Thyroid gland (tissue), 4 donors: ENCODE data around the gene MKRN2OS. TPM values are rescaled to one million over a fixed set of nuclear protein-coding genes. Genes with fewer than 3 reads are reported as not detected.

Experiments used
- DNase-seq, 2 donors: peaks; one replicate each; pipeline ENCODE4 v3.0.0-alpha.2; 2019
- H3K27ac ChIP-seq, 3 donors: fragments of 200-600 bp; sonication (generic); 1 replicate in 2 of 3; 2 replicates in 1 of 3; pipeline ENCODE4 v1.5.1; 2016 to 2019; ENCODE audit warnings: mild to moderate bottlenecking in 1 of 3, moderate library complexity in 1 of 3
- H3K27me3 ChIP-seq: fragments of 200-600 bp; sonication (generic); one replicate; pipeline ENCODE4 v1.5.1; 2019
- H3K36me3 ChIP-seq, 2 donors: fragments of 200-600 bp; sonication (generic); one replicate each; pipeline ENCODE4 v1.5.1; 2016 to 2019
- H3K4me1 ChIP-seq, 2 donors: fragments of 200-600 bp; sonication (generic); one replicate each; pipeline ENCODE4 v1.5.1; 2017 to 2019
- H3K4me3 ChIP-seq, 3 donors: fragments of 200-600 bp; sonication (generic); replicated peaks in 1 of 3; 1 replicate in 2 of 3; 2 replicates in 1 of 3; pipeline ENCODE4 v1.5.1; 2016; ENCODE audit warnings: mild to moderate bottlenecking in 1 of 3
- H3K9me3 ChIP-seq: fragments of 200-600 bp; sonication (generic); one replicate; pipeline ENCODE4 v1.5.1; 2017
- CTCF ChIP-seq, 6 experiments: fragments of 200-600 bp in 3 of 6; fragments of 450-650 bp in 3 of 6; sonication (generic) in 3 of 6; IDR thresholded peaks; one replicate each; pipeline ENCODE4 v1.5.1; 2016 to 2019; ENCODE audit warnings: antibody characterized with exemption in 6 of 6, mild to moderate bottlenecking in 2 of 6, inconsistent platforms in 1 of 6, moderate library complexity in 1 of 6
- POLR2A ChIP-seq, 2 donors: fragments of 450-650 bp; IDR thresholded peaks; one replicate each; pipeline ENCODE4 v1.6.1; 2017; ENCODE audit warnings: antibody characterized with exemption in 2 of 2, mild to moderate bottlenecking in 2 of 2, moderate library complexity in 1 of 2
- WGBS, 2 donors: methylation state at CpG; one replicate each; pipeline ENCODE4 v1.1.5; 2017; 5-methylcytosine and 5-hydroxymethylcytosine counted together
- intact Hi-C: fragments of 100-400 bp; cut with DNase I; formaldehyde crosslinking; loops from one replicate; pipeline ENCODE4 v1.15.1; 2023
- total RNA-seq, 4 donors: library from RNA; depleted of rRNA; stranded (reverse); fragments of >200 nt; gene quantifications; one replicate each; pipeline ENCODE4 v1.2.3, GENCODE V29; 2016

Gene MKRN2OS
- total RNA-seq: not detected

DNA sequence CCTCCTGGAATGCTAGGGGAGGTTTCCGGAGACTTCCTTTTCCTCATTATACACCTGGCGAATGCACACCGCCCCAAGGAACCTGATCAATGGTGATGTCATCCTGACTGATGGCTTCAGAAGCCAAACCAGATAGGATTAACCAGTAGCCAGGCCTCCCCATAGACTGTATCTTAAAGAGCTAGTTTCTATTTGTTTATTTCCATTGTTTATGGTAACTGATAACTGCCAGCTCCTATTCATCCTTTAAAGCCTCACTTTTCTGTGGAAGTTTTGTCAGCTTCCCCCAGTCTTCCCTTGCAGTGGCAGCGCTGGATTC, at the start of gene MKRN2OS:
Gene MKRN2OS, minus strand, starts transcription at position 27 of the 319 bp plus-strand sequence. CDS start 35 bp downstream, outside the sequence.
- WGBS, 2 donors: 21 to 58% methylated on average over 4 of the region's 4 CpGs
- DNase-seq: no peak
- no peaks in the 10 kb centered on the region for H3K9me3 ChIP-seq
- no peak within 1 kb of the TSS for H3K4me3 ChIP-seq
- intact Hi-C loops: loop anchor here (10.0 kb wide), 1 partner anchor 179 kb away; no protein-coding TSS in a partner anchor
- no peaks in the 10 kb centered on the region for H3K4me1 ChIP-seq
- TF ChIP-seq CTCF (IDR thresholded peaks at IDR 0.05): no peak
- no peak for TF ChIP-seq POLR2A (IDR thresholded peaks at IDR 0.05)
- H3K27me3 ChIP-seq: no peaks in the 10 kb centered on the region
- no peaks in the 10 kb centered on the region for H3K36me3 ChIP-seq
- no peak within 1 kb of the TSS for H3K27ac ChIP-seq

DNA sequence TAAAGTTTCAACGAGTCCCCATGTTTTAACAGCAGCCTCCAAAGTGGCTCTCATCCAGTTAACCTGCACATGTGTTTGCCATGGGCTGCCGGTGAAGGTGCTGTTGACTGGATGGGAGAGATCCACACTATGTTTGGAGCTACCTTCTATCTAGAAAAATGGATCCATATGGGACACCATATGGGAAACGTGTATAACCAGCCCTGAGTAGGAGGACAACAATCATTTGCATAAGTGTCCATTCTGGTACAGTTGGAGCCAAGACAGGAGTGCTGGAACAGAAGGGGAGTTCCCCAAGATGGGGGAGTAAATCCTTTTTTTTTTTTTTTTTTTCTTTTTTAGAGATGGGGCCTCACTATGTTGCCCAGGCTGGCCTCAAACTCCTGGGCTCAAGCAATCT, 48.2 kb upstream of the MKRN2OS start:
- intact Hi-C loops: no loop called here
- peaks cover 6 to 12% of the 10 kb centered on the region in 2 donors for H3K4me1 ChIP-seq
- no peak for DNase-seq
- no peak for TF ChIP-seq CTCF (IDR thresholded peaks at IDR 0.05)
- TF ChIP-seq POLR2A (IDR thresholded peaks at IDR 0.05): no peak
- peak overlapping the region in 1 of 3 donors; percentile 18 for H3K27ac ChIP-seq
- H3K9me3 ChIP-seq: no peaks in the 10 kb centered on the region
- peaks cover 49 to 60% of the 10 kb centered on the region in 2 donors for H3K36me3 ChIP-seq
- no peak overlapping the region for H3K4me3 ChIP-seq
- no peaks in the 10 kb centered on the region for H3K27me3 ChIP-seq
- 75% methylated on average over 3 of the region's 3 CpGs for WGBS, 2 donors

- peak overlapping the region in 1 of 3 donors; percentile 10 for H3K27ac ChIP-seq
- no peak overlapping the region for H3K4me3 ChIP-seq
- DNase-seq: no peak
- intact Hi-C loops: no loop called here
- H3K36me3 ChIP-seq: peaks cover 42 to 51% of the 10 kb centered on the region in 2 donors
- H3K4me1 ChIP-seq: peaks cover 19 to 26% of the 10 kb centered on the region in 2 donors
- 94 to 97% methylated on average over 4 of the region's 4 CpGs for WGBS, 2 donors
- H3K9me3 ChIP-seq: no peaks in the 10 kb centered on the region
- TF ChIP-seq POLR2A (IDR thresholded peaks at IDR 0.05) (no peak), CTCF (IDR thresholded peaks at IDR 0.05) (no peak)
- no peaks in the 10 kb centered on the region for H3K27me3 ChIP-seq
Observed at GRCh38 chr3:12591997-12592715, 46.9 kb upstream of the MKRN2OS start.

DNA sequence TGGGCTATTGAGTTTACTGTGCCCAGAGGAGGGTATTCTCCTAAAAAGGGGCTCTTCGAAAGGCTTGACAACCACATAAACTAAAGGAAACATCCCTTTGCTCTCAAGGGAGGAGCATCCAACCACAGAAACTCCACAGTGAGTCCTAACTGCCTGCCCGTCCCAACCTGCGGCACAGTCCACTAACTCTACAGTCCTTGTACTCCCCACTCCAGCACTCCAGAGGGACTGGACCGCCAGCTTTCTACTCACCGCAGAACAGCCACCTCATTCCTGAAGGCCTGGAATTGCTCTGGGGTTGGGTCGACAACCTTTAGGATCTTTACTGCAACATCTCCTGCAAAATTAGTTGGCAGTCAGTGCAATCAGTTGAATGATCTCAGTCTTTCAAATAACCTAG, 46.2 kb upstream of the MKRN2OS start:
- H3K27me3 ChIP-seq: no peaks in the 10 kb centered on the region
- peak overlapping the region in 2 of 3 donors; percentile 13 to 46 for H3K27ac ChIP-seq
- 46 to 70% methylated on average over 6 of the region's 6 CpGs for WGBS, 2 donors
- intact Hi-C loops: no loop called here
- no peak overlapping the region for H3K4me3 ChIP-seq
- TF ChIP-seq CTCF (IDR thresholded peaks at IDR 0.05): no peak
- TF ChIP-seq POLR2A (IDR thresholded peaks at IDR 0.05): no peak
- H3K9me3 ChIP-seq: no peaks in the 10 kb centered on the region
- peaks cover 35 to 45% of the 10 kb centered on the region in 2 donors for H3K36me3 ChIP-seq
- DNase-seq: peak; percentile 71 to 79
- peaks cover 26 to 33% of the 10 kb centered on the region in 2 donors for H3K4me1 ChIP-seq

- WGBS, 2 donors: 95 to 100% methylated on average over 1 to 4 of the region's 4 CpGs
- Histone ChIP-seq H3K4me1 (peaks cover 39 to 45% of the 10 kb centered on the region in 2 donors), H3K36me3 (peaks cover 29 to 41% of the 10 kb centered on the region in 2 donors), H3K4me3 (no peak overlapping the region), H3K9me3 (no peaks in the 10 kb centered on the region), H3K27me3 (no peaks in the 10 kb centered on the region), H3K27ac (peak overlapping the region in 1 of 3 donors; percentile 64)
- intact Hi-C loops: no loop called here
- no peak for DNase-seq
- TF ChIP-seq CTCF (IDR thresholded peaks at IDR 0.05) (no peak), POLR2A (IDR thresholded peaks at IDR 0.05) (no peak)
Observed at GRCh38 chr3:12590096-12590495, 44.8 kb upstream of the MKRN2OS start.
